SH-SY5Y (cell line): ENCODE data around the gene WAPL.

ENCODE experiments used
- GATA2 ChIP-seq: IDR thresholded peaks from 2 replicates; pipeline ENCODE4 v1.6.1; 2011; ENCODE audit warnings: mild to moderate bottlenecking, low read depth, low read length
- GATA3 ChIP-seq: IDR thresholded peaks from 2 replicates; pipeline ENCODE4 v1.6.1; 2011; ENCODE audit warnings: low read depth, mild to moderate bottlenecking, low read length, moderate library complexity

Gene WAPL

DNA sequence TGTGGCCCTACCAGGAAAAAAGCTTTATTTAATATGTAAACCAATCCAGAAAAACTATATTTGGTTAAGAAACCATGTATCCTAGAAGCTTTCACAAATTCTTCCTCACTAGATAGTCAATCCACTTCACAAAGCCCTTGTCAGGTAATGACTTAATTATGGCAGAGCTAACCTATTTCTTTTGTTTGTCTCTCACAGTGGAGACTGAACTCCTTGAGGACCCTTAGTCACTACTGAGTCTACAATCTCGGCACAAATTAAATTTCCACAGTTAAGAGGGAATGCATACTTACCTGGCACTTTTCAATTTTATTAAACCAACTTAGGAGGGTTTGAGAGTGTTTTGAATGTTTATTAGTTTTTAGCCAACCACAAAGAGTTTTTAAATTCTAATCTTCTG lies 23.0 kb downstream of the WAPL start:
- TF ChIP-seq GATA3 (no peak), GATA2 (no peak)

GRCh38 chr10:86497621-86498020 lies 24.0 kb downstream of the WAPL start:
- TF ChIP-seq GATA3 = no peak
- no peak for TF ChIP-seq GATA2

- TF ChIP-seq GATA2 = no peak
- TF ChIP-seq GATA3 = no peak
Observed at GRCh38 chr10:86489960-86490612, 31.5 kb downstream of the WAPL start.

GRCh38 chr10:86489071-86489810 lies 32.4 kb downstream of the WAPL start:
- TF ChIP-seq GATA2 (no peak), GATA3 (no peak)

DNA sequence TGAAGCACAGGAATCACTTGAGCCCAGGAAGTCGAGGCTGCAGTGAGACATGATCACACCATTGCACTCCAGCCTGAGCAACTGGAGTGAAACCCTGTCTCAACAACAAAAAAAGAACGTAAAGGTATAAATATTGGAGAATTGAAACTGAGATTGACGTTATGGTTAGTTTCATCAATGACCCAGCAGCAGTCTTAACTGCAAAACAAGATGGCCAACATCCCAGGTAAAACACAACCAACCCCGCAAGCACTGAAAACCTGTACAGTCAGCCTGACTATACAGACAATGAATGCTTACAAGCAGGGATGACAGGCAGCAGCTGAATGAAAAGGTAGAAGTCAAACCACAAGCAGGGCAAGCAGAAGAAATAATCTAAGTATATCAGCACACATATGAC lies 34.7 kb downstream of the WAPL start:
- TF ChIP-seq GATA3 = no peak
- no peak for TF ChIP-seq GATA2

GRCh38 chr10:86483664-86484063 lies 37.9 kb downstream of the WAPL start:
- TF ChIP-seq GATA2 = no peak
- no peak for TF ChIP-seq GATA3

GRCh38 chr10:86481761-86482160 lies 39.8 kb downstream of the WAPL start:
- TF ChIP-seq GATA3 (no peak), GATA2 (no peak)

GRCh38 chr10:86480571-86480970 lies 41.0 kb downstream of the WAPL start:
- no peak for TF ChIP-seq GATA3

- TF ChIP-seq GATA3 = no peak
- TF ChIP-seq GATA2 = no peak
Observed at GRCh38 chr10:86472061-86472460, 49.5 kb downstream of the WAPL start.

GRCh38 chr10:86461963-86462804 lies 59.4 kb downstream of the WAPL start:
- no peak for TF ChIP-seq GATA2

DNA sequence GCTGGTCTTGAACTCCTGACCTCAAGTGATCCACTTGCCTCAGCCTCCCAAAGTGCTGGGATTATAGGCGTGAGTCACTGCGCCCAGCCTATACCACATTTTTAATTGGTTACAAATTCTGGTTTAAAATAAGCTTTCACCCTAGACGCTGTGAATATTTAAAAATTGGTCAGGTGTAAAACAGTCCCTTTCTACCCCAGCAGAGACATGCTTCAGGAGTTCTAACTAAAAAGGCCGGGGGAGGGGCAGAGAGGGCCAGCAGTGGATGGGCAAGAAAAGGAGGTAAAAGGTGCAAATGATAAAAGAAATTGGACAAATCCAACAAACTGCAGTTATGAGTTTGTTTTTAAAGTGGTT lies 70.0 kb downstream of the WAPL start:
- TF ChIP-seq GATA2 (no peak), GATA3 (no peak)

GRCh38 chr10:86450806-86451603 lies 70.6 kb downstream of the WAPL start:
- TF ChIP-seq GATA3 = no peak

- no peak for TF ChIP-seq GATA3
- TF ChIP-seq GATA2 = no peak
Observed at GRCh38 chr10:86449926-86450558, 71.5 kb downstream of the WAPL start.

DNA sequence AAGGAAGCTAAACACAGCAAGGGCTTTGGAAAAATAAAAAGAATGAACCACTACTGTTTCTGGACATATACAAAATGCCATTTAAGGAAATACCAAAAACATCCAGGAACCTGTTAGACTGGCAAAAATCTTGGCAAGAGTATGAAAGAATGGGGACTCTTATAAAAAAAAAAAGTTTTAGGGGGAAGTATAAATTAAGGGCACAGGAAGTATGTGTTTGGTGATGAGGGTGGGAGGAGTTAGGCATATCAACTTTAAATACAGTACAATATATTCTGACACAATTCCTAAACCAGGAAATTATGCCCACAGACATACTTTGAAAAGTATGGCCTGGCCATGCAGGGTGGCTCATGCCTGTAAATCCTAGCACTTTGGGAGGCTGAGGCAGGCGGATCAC lies 74.2 kb downstream of the WAPL start:
- TF ChIP-seq GATA2 = no peak
- no peak for TF ChIP-seq GATA3

DNA sequence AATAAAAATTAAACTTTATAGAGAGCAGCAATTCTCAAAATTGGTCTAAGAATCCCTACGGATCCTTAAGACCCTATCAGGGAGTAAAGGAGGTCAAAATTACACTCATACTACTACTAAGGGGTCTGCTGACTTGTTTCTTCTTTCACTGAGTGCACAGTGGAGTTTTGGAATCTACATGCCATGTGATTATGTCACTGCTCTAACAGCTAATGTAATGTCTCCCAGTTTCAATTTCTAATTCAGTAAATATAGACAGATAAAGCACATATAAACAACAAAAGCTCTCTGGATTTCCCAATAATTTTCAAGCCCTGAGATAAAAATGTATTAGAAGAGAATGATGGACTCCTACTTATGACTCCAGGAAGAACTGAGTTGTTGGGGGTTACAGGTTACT lies 74.6 kb downstream of the WAPL start:
- TF ChIP-seq GATA3 (no peak), GATA2 (no peak)

DNA sequence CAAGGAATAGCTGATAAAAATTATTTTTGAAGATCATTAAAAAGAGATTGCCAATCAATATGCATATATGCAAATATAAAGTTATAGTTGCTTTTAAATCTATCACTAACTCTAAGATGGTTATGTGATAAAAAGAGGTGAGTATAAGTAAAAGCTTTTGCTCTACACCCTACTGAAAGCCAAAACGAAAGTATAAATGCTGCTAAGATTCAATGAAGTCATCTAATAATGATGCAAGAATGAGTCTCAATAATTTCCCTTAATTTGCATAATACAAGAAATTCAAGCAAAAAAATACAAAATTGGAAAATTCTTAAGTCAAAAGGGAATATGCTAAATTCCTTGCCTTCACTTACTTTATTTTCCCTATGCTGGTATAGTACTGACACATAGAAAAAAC lies 75.2 kb downstream of the WAPL start:
- TF ChIP-seq GATA2 (no peak), GATA3 (no peak)
